Uterus (tissue), 4 donors: ENCODE data around the gene GPR155. TPM values are rescaled to one million over a fixed set of nuclear protein-coding genes. Genes with fewer than 3 reads are reported as not detected.

Source experiments
- DNase-seq, 2 donors: peaks; one replicate each; pipeline ENCODE4 v3.0.0-alpha.2; 2019 to 2020
- H3K27ac ChIP-seq, 2 donors: fragments of 200-600 bp; sonication (generic); 1 replicate in 1 of 2; 2 replicates in 1 of 2; pipeline ENCODE4 v1.5.1; 2016 to 2018
- H3K27me3 ChIP-seq, 2 donors: fragments of 200-600 bp; sonication (generic); one replicate each; pipeline ENCODE4 v1.5.1; 2018 to 2019; ENCODE audit warnings: control low read depth in 1 of 2
- H3K36me3 ChIP-seq, 2 donors: fragments of 200-600 bp; sonication (generic); one replicate each; pipeline ENCODE4 v1.5.1; 2019; ENCODE audit warnings: control low read depth in 1 of 2
- H3K4me1 ChIP-seq, 2 donors: fragments of 200-600 bp; sonication (generic); one replicate each; pipeline ENCODE4 v1.5.1; 2018 to 2019; ENCODE audit warnings: control low read depth in 1 of 2
- H3K4me3 ChIP-seq, 2 donors: fragments of 200-600 bp; sonication (generic); 1 replicate in 1 of 2; 2 replicates in 1 of 2; pipeline ENCODE4 v1.5.1; 2018 to 2019; ENCODE audit warnings: mild to moderate bottlenecking in 1 of 2
- H3K9me3 ChIP-seq, 2 donors: fragments of 200-600 bp; sonication (generic); one replicate each; pipeline ENCODE4 v1.5.1; 2019; ENCODE audit warnings: control low read depth in 1 of 2
- POLR2A ChIP-seq, 2 donors: fragments of 450-650 bp; IDR thresholded peaks; one replicate each; pipeline ENCODE4 v1.6.1; 2016; ENCODE audit warnings: antibody characterized with exemption in 2 of 2, mild to moderate bottlenecking in 1 of 2, moderate library complexity in 1 of 2
- intact Hi-C: fragments of 100-400 bp; cut with DNase I; formaldehyde crosslinking; loops from one replicate; pipeline ENCODE4 v1.15.1; 2023; ENCODE audit warnings: low total_unique reads
- total RNA-seq, 4 donors: library from RNA; depleted of rRNA in 3 of 4; stranded (reverse); fragments of >200 nt in 3 of 4; gene quantifications; one replicate each; pipeline versions ENCODE4 v1.1.0 to v1.2.4, GENCODE V29; 2014 to 2023
- TF ChIP-seq, protein P1 (sequence below), 4 experiments: fragments of 200-600 bp in 2 of 4; fragments of 450-650 bp in 2 of 4; sonication (generic) in 2 of 4; IDR thresholded peaks; one replicate each; pipeline ENCODE4 v1.5.1; 2016 to 2019; ENCODE audit warnings: antibody characterized with exemption in 4 of 4, mild to moderate bottlenecking in 2 of 4, moderate library complexity in 1 of 4
- donor health status: DM: yes; HTN: yes; CAD: no.

Gene GPR155
- total RNA-seq, 4 donors from 2014 or later, result 2.3 to 6.6 (median 4.6) TPM

DNA sequence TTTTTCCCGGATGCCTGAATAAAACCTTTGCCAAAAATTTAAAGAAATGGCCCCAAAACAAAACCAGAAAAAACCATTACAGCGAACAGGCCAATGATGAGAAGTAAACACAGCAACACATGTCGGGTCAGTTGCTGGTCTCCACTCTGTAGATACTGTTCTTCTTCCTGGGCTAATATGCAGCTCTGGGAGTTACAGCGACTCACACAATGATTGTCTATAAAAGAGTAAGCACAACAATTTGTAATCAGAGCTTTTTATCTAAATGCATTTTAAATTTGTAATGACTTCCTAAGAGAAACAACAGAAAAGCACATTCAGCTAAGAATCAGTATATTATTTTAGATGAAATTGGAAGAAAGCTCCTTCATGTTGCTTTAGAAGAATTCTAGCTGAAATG, 40.3 kb downstream of the GPR155 start:
- DNase-seq, result no peak
- Histone ChIP-seq H3K36me3 (no peaks in the 10 kb centered on the region), H3K4me1 (no peaks in the 10 kb centered on the region), H3K9me3 (no peaks in the 10 kb centered on the region), H3K27ac (no peak overlapping the region), H3K4me3 (no peak overlapping the region), H3K27me3 (no peaks in the 10 kb centered on the region)
- TF ChIP-seq, protein P1, sequence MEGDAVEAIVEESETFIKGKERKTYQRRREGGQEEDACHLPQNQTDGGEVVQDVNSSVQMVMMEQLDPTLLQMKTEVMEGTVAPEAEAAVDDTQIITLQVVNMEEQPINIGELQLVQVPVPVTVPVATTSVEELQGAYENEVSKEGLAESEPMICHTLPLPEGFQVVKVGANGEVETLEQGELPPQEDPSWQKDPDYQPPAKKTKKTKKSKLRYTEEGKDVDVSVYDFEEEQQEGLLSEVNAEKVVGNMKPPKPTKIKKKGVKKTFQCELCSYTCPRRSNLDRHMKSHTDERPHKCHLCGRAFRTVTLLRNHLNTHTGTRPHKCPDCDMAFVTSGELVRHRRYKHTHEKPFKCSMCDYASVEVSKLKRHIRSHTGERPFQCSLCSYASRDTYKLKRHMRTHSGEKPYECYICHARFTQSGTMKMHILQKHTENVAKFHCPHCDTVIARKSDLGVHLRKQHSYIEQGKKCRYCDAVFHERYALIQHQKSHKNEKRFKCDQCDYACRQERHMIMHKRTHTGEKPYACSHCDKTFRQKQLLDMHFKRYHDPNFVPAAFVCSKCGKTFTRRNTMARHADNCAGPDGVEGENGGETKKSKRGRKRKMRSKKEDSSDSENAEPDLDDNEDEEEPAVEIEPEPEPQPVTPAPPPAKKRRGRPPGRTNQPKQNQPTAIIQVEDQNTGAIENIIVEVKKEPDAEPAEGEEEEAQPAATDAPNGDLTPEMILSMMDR (IDR thresholded peaks at IDR 0.05), result no peak
- no peak for TF ChIP-seq POLR2A (IDR thresholded peaks at IDR 0.05)
- intact Hi-C loops, result no loop called here

DNA sequence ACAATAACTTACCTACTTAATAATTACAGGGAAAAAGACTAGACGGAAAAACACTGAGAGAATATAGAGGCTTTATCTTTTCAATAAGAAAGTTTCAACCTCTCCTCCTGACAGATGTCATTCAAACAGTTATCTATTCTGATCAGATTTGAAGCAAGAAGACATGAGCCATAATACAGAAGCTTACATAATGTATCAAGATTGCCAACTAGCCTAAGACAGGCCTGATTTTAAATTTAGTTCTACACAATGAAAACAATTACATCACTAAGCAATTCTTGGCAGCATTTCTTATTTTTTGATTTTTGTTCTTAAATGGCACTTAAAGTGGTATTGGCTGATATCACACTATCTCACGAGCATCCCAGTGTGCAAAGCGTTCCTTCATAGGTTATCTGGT, 41.6 kb downstream of the GPR155 start:
- no peak overlapping the region for H3K4me3 ChIP-seq
- no peak overlapping the region for H3K27ac ChIP-seq
- no peaks in the 10 kb centered on the region for H3K4me1 ChIP-seq
- no peak for DNase-seq
- H3K36me3 ChIP-seq, result no peaks in the 10 kb centered on the region
- no peak for TF ChIP-seq POLR2A (IDR thresholded peaks at IDR 0.05)
- TF ChIP-seq, protein P1 (IDR thresholded peaks at IDR 0.05), result no peak
- no peaks in the 10 kb centered on the region for H3K9me3 ChIP-seq
- intact Hi-C loops, result no loop called here
- no peaks in the 10 kb centered on the region for H3K27me3 ChIP-seq

DNA sequence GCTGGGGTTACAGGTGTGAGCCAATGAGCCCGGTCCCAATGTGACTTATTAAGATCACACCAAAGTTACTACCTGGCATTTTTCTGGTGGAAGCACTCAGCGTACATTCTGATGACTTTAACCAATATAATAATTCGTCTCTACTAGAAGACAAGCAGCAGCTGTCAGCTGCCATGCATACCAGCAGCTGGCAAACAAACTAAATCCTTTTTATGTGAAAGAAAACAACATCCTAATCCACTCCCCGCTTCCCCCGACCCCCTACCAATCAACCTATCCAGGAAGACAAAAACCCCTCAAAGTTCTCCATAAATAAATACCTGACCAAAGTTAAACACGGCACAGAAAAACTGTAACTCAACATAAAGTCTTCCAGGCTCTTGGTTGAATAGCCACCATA, 42.1 kb downstream of the GPR155 start:
- no peaks in the 10 kb centered on the region for H3K4me1 ChIP-seq
- intact Hi-C loops, result no loop called here
- H3K4me3 ChIP-seq, result no peak overlapping the region
- H3K36me3 ChIP-seq, result no peaks in the 10 kb centered on the region
- no peaks in the 10 kb centered on the region for H3K9me3 ChIP-seq
- no peak for TF ChIP-seq POLR2A (IDR thresholded peaks at IDR 0.05)
- TF ChIP-seq, protein P1 (IDR thresholded peaks at IDR 0.05), result no peak
- DNase-seq, result no peak
- no peak overlapping the region for H3K27ac ChIP-seq
- H3K27me3 ChIP-seq, result no peaks in the 10 kb centered on the region

DNA sequence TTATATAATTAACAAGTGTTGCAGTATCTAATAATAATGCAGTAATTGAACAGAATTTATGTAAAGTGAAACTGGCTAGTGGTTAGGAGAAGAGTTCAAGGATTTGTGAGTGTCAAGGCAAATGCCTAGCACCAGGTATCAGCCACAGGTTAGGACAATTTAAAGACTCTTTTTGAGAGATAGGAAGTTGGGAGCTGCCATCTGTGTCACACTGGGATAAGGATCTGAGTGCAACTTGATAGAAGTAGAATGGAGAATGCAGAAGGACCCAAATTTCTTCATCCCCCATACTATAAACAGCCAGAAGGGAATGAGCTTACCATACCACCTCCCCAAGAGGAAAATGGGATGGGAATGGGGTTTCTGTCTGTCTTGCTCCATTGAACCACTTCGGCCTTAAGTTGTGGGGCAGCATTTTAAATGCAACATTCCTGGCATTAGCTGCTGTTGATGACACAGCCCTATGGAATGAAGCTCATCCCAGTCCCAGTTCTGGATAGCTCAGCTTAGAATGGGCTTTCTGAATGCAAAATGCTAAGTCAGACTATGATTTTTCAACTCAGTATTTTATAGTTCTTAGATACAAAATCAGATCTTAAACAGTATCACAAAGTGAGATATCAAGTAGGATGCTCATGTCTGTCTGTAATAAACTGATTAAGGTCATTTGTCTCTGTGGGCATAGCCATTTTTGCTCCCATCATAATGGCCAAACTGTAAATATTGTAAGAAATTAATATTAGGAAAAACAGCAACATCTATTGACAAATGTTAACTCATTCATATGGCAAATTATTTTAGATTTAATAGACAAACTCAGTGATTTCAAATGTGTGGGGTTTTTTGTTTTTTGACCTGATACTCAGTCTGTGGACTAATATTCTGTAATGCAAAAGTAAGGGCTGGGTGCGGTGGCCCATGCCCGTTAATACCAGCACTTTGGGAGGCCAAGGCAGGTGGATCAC, 44.0 kb downstream of the GPR155 start:
- Histone ChIP-seq H3K27ac (no peak overlapping the region), H3K36me3 (no peaks in the 10 kb centered on the region), H3K4me1 (no peaks in the 10 kb centered on the region), H3K9me3 (no peaks in the 10 kb centered on the region), H3K27me3 (no peaks in the 10 kb centered on the region), H3K4me3 (no peak overlapping the region)
- intact Hi-C loops, result no loop called here
- no peak for DNase-seq
- TF ChIP-seq, protein P1 (IDR thresholded peaks at IDR 0.05), result no peak
- no peak for TF ChIP-seq POLR2A (IDR thresholded peaks at IDR 0.05)

DNA sequence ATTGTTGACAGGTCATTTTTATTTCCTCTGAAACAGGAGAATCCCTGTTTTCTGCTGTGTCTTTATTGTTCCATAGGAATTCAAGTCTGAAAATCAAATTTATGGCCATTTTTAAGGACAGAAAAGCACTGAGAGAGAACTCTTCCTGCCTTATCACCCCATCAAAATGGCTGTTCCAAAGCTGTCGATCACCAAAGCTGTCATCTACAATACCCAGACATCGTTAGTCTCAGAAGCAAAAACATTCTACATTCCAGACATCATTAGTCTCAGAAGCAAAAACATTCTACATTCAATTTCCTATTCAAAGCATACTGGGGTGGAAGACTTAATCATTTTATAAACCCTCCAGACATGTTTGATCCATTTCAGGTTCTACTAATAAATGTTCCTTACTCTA, 46.9 kb downstream of the GPR155 start:
- H3K4me1 ChIP-seq, result no peaks in the 10 kb centered on the region
- TF ChIP-seq, protein P1 (IDR thresholded peaks at IDR 0.05), result no peak
- no peak for TF ChIP-seq POLR2A (IDR thresholded peaks at IDR 0.05)
- no peaks in the 10 kb centered on the region for H3K9me3 ChIP-seq
- H3K36me3 ChIP-seq, result no peaks in the 10 kb centered on the region
- intact Hi-C loops, result no loop called here
- H3K27me3 ChIP-seq, result no peaks in the 10 kb centered on the region
- H3K4me3 ChIP-seq, result no peak overlapping the region
- no peak for DNase-seq
- H3K27ac ChIP-seq, result no peak overlapping the region
